GM21737 (cell line): ENCODE data around the gene UNC13A.

Source experiments
- ATAC-seq: cut with Tn5 transposase; IDR thresholded peaks from one replicate; pipeline ENCODE4 v1.9.1; 2021; ENCODE audit warnings: mild to moderate bottlenecking, moderate library complexity; ENCODE audit not compliant: unreplicated experiment

The UNC13A gene

GRCh38 chr19:17632577-17632976, 55.6 kb downstream of the UNC13A start:
- no peak for ATAC-seq

DNA sequence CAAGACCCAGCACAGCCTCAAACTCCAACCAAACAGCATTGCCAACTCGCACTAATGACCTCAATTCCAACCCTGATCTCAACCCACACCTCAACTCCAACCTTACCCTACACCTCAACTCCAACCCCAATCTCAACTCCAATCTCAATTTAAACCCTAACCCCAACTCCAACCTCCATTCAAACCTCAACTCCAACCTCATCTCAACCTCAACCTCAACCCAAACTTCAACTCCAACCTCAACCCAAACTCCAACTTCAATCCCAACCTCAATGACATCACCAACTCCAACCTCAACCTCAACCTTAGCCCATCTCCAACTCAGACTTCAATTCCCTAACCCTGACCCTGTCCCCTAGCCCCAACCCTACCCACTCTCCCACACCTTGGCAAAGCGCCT, 58.4 kb downstream of the UNC13A start:
- ATAC-seq: no peak

DNA sequence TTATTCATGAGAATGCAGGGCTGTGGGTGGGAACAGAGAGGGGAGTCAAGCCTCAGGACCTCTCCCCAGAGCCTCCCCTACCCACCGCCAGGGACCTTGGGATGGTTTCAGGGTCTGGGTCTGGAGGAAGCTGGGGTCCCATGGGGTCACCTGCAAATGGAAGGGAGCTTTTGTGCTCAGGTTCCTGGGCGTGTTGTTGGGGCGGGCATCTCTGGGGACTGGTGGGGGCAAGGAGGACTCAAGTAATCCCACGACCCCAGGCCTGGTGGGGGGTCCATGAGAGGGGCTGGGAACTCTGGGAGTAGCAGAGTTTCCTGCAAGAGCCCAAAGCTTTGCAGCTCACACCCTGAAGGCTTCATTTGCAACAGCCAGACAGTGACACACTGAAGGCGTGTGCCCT, 60.2 kb downstream of the UNC13A start:
- ATAC-seq: no peak

GRCh38 chr19:17627161-17627560, 61.0 kb downstream of the UNC13A start:
- ATAC-seq: no peak

DNA sequence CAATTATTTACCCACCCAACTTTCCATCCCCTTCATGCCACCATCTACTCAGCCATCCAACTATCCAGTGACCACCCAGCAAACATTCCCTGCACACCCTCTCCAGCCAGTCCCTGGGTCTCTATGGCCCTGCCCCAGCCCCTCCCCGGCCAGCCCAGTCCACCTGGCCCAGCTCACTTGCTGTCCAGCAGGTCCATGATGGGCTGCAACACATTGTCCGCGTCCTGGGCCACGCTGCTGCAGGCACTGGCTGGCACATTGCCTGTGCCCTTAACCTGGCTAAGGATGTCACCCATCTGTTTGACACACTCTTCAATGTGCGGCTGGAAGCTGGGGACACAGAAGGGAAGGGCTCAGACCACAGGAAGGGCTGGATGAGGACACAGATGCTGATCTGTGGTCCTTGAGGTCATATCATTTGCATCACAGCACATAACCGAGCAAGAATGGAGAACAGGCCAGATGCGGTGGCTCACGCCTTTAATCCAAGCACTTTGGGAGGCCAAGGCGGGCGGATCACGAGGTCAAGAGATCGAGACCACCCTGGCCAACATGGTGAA, 61.6 kb downstream of the UNC13A start:
- ATAC-seq: no peak

GRCh38 chr19:17625980-17626379, 62.2 kb downstream of the UNC13A start:
- no peak for ATAC-seq

GRCh38 chr19:17625043-17625442, 63.1 kb downstream of the UNC13A start:
- ATAC-seq: no peak

DNA sequence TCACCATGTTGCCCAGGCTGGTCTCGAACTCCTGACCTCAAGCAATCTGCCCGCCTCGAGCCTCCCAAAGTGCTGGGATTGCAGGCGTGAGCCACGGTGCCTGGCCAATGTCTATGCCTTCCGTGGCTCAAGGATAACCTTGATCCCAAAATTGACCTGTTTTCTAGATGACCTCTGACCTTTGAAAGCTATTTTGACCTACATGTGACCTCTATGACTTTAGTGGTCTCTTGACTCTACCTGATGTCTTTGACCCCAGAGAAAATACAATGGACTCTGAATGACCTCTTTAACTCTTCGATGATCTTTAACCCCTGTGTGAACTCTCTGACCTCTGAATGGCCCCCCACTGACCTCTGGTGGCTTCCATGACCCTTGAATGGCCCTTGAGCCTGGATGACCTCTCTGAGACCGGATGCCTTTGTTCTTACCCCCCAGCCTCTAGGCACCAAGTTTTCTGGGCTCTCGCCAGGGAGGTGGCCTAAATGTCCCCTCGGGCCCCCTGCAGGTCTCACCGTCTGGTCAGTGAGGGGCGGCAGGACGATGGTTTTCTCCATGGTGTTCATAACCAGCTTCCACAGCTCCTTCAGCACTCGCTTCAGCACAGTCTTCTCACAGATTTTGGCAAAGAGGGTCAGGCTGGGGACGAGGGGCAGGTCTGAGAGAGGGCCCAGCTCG, 63.7 kb downstream of the UNC13A start:
- no peak for ATAC-seq

- ATAC-seq: no peak
These were observed 64.8 kb downstream of the UNC13A start for GRCh38 chr19:17623224-17623935.

DNA sequence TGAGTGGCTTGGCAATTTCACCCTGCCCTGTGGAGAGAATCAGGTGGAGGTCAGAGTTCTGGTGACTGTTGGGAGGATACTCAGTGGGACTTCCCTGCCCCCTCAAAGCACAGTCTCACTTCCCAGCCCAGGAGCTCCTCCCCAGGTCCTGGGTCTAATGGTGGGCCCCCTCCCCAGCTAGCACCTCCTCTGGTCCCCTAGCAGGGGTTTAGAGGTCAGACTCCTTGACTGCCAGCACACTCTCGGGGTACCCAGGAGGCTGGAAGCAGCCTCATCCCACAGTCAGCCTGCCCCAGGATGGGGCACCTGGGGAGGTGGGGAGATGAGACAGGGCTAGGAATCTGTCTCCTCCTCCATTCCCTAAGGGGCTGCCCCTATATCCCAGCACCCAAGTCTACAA, 67.5 kb downstream of the UNC13A start:
- no peak for ATAC-seq

GRCh38 chr19:17618936-17619335, 69.2 kb downstream of the UNC13A start:
- ATAC-seq: no peak

GRCh38 chr19:17618281-17618903, 69.8 kb downstream of the UNC13A start:
- no peak for ATAC-seq

DNA sequence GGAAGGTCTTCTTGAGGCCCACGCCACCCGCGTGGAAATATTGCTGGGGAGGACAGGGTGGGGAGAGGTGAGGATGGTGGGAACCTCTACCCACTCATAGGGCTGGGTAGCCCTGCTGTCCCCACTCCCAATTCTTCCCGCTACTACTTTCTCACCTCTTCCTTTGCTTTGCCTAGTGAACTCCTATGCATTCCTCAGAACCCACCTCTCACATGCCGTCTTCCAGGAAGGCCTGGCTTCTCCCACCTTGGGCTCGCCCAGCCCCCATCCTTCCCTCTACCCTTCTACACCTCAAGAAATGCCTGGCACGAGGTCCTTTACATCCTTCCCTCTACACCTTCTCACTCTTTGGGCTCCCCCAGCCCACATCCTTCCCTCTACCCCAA, 70.4 kb downstream of the UNC13A start:
- ATAC-seq: no peak

GRCh38 chr19:17616961-17617806, 71.0 kb downstream of the UNC13A start:
- ATAC-seq: no peak

- ATAC-seq: no peak
These were observed 71.5 kb downstream of the UNC13A start for GRCh38 chr19:17616686-17616960.

- ATAC-seq: no peak
These were observed 72.1 kb downstream of the UNC13A start for GRCh38 chr19:17615889-17616685.

DNA sequence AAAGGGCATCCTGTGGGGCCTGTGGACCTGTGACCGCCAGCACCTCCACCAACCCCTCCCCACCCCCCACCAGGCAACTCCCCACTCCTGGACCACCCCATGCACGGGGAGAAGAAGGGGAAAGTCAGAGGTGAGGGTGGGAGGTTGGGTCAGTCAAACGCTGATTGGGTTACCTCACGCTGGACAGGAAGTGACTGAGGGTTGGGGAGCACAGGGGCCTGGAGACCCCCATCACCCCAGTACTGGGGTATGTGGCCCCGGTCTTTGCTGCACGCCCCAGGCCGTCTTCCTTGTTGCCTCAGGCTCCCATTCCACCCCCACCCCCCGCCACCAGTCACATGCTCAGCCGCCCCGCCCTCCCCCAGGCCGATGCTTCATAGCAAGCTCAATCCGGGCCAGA, 73.7 kb downstream of the UNC13A start:
- ATAC-seq: no peak

GRCh38 chr19:17611462-17612244, 76.5 kb downstream of the UNC13A start:
- no peak for ATAC-seq

GRCh38 chr19:17610384-17610783, 77.8 kb downstream of the UNC13A start:
- no peak for ATAC-seq

- no peak for ATAC-seq
These were observed 80.2 kb downstream of the UNC13A start for GRCh38 chr19:17607936-17608335.
